H9 (cell line): ENCODE measurements around the gene TKTL1. TPM values are rescaled to one million over a fixed set of nuclear protein-coding genes. Genes with fewer than 3 reads are reported as not detected.

Experiments used
- DNase-seq: peaks from one replicate; pipeline ENCODE4 v3.0.0-alpha.2; 2017
- H2AFZ ChIP-seq: one replicate; pipeline ENCODE4 v1.6.1; 2013; ENCODE audit warnings: mild to moderate bottlenecking, low read length, control low read depth, moderate library complexity
- H2AK5ac ChIP-seq: 2 replicates; pipeline ENCODE4 v1.6.1; 2013; ENCODE audit warnings: low read length, control low read depth, mixed read lengths; ENCODE audit not compliant: insufficient read length
- H2BK120ac ChIP-seq: one replicate; pipeline ENCODE4 v1.6.1; 2013; ENCODE audit warnings: low read depth, mild to moderate bottlenecking, low read length, control low read depth, inconsistent platforms; ENCODE audit not compliant: poor library complexity, severe bottlenecking
- H2BK12ac ChIP-seq: 2 replicates; pipeline ENCODE4 v1.6.1; 2013; ENCODE audit warnings: low read length, control low read depth, mixed read lengths, low read depth; ENCODE audit not compliant: insufficient read length
- H2BK15ac ChIP-seq: 2 replicates; pipeline ENCODE4 v1.6.1; 2013; ENCODE audit warnings: low read depth, low read length, control low read depth
- H2BK20ac ChIP-seq: one replicate; pipeline ENCODE4 v1.6.1; 2013; ENCODE audit warnings: low read depth, mild to moderate bottlenecking, low read length, control low read depth, inconsistent platforms; ENCODE audit not compliant: poor library complexity, severe bottlenecking
- H2BK5ac ChIP-seq: 2 replicates; pipeline ENCODE4 v1.6.1; 2013; ENCODE audit warnings: low read length, control low read depth, mixed read lengths; ENCODE audit not compliant: insufficient read length
- H3K14ac ChIP-seq: 2 replicates; pipeline ENCODE4 v1.6.1; 2013; ENCODE audit warnings: low read length, control low read depth; ENCODE audit not compliant: insufficient read depth
- H3K18ac ChIP-seq: 2 replicates; pipeline ENCODE4 v1.6.1; 2013; ENCODE audit warnings: low read depth, mild to moderate bottlenecking, mixed read lengths, low read length, control low read depth; ENCODE audit not compliant: insufficient read length
- H3K23ac ChIP-seq: 2 replicates; pipeline ENCODE4 v1.6.1; 2013; ENCODE audit warnings: low read length, control low read depth, mixed read lengths, low read depth; ENCODE audit not compliant: insufficient read length
- H3K23me2 ChIP-seq: 2 replicates; pipeline ENCODE4 v1.6.1; 2013; ENCODE audit warnings: low read depth, mild to moderate bottlenecking, mixed read lengths, low read length, control low read depth; ENCODE audit not compliant: insufficient read length, poor library complexity, severe bottlenecking
- H3K27ac ChIP-seq: 2 replicates; pipeline ENCODE4 v1.5.1; 2013; ENCODE audit warnings: low read length, control low read depth, mixed read lengths, low read depth; ENCODE audit not compliant: insufficient read length
- H3K27me3 ChIP-seq: 2 replicates; pipeline ENCODE4 v1.6.1; 2013; ENCODE audit warnings: low read length, control low read depth, inconsistent platforms; ENCODE audit not compliant: insufficient read depth
- H3K4ac ChIP-seq: 2 replicates; pipeline ENCODE4 v1.6.1; 2013; ENCODE audit warnings: low read depth, mild to moderate bottlenecking, control low read depth, inconsistent platforms, low read length, moderate library complexity
- H3K4me1 ChIP-seq: 2 replicates; pipeline ENCODE4 v1.6.1; 2013; ENCODE audit warnings: low read length, control low read depth, inconsistent platforms; ENCODE audit not compliant: insufficient read depth
- H3K4me2 ChIP-seq: 2 replicates; pipeline ENCODE4 v1.6.1; 2013; ENCODE audit warnings: low read length, control low read depth, mixed read lengths; ENCODE audit not compliant: insufficient read length, insufficient read depth
- H3K56ac ChIP-seq: 2 replicates; pipeline ENCODE4 v1.6.1; 2013; ENCODE audit warnings: low read depth, mild to moderate bottlenecking, mixed read lengths, low read length, control low read depth; ENCODE audit not compliant: insufficient read length
- H3K79me1 ChIP-seq: 2 replicates; pipeline ENCODE4 v1.6.1; 2013; ENCODE audit warnings: low read depth, mild to moderate bottlenecking, moderate library complexity, low read length, control low read depth, inconsistent platforms; ENCODE audit not compliant: insufficient read depth, poor library complexity, severe bottlenecking
- H3K79me2 ChIP-seq: 2 replicates; pipeline ENCODE4 v1.6.1; 2013; ENCODE audit warnings: low read length, control low read depth, inconsistent platforms; ENCODE audit not compliant: insufficient read depth
- H3K9ac ChIP-seq: 2 replicates; pipeline ENCODE4 v1.6.1; 2013; ENCODE audit warnings: low read length, control low read depth, mixed read lengths; ENCODE audit not compliant: insufficient read length; ENCODE audit errors: extremely low read depth
- H3K9me3 ChIP-seq: one replicate; pipeline ENCODE4 v1.6.1; 2013; ENCODE audit warnings: low read depth, low read length, inconsistent platforms; ENCODE audit not compliant: control insufficient read depth
- H3T11ph ChIP-seq: one replicate; pipeline ENCODE4 v1.6.1; 2013; ENCODE audit warnings: mild to moderate bottlenecking, low read length, control low read depth, inconsistent platforms
- H4K20me1 ChIP-seq: one replicate; pipeline ENCODE4 v1.6.1; 2013; ENCODE audit not compliant: control insufficient read depth, insufficient read length, insufficient read depth
- H4K5ac ChIP-seq: 2 replicates; pipeline ENCODE4 v1.6.1; 2013; ENCODE audit warnings: low read depth, mild to moderate bottlenecking, mixed read lengths, low read length, control low read depth; ENCODE audit not compliant: insufficient read length
- H4K8ac ChIP-seq: replicated peaks from 2 replicates; pipeline ENCODE4 v1.6.1; 2013; ENCODE audit warnings: low read length, control low read depth, mixed read lengths, low read depth; ENCODE audit not compliant: insufficient read length
- H4K91ac ChIP-seq: 2 replicates; pipeline ENCODE4 v1.6.1; 2013; ENCODE audit warnings: low read depth, mild to moderate bottlenecking, moderate library complexity, mixed read lengths, low read length, control low read depth; ENCODE audit not compliant: insufficient read length
- H3K27ac Mint-ChIP-seq, 3 experiments: 2 replicates in 2 of 3; 3 replicates in 1 of 3; pipeline ENCODE4 v1.8.0; 2020 to 2021; ENCODE audit warnings: mixed read lengths in 3 of 3, mild to moderate bottlenecking in 1 of 3, moderate library complexity in 1 of 3
- H3K27me3 Mint-ChIP-seq: 2 replicates; pipeline ENCODE4 v1.8.0; 2021; ENCODE audit warnings: low read depth, mild to moderate bottlenecking, moderate library complexity, mixed read lengths
- H3K36me3 Mint-ChIP-seq, 3 experiments: 2 replicates in 2 of 3; 3 replicates in 1 of 3; pipeline ENCODE4 v1.8.0; 2020 to 2021; ENCODE audit warnings: low read depth in 3 of 3, mixed read lengths in 3 of 3; ENCODE audit not compliant: insufficient read depth in 1 of 3
- H3K4me1 Mint-ChIP-seq, 2 experiments: 2 replicates each; pipeline ENCODE4 v1.8.0; 2020; ENCODE audit warnings: mixed read lengths in 2 of 2
- H3K4me3 Mint-ChIP-seq, 2 experiments: 2 replicates in 1 of 2; 3 replicates in 1 of 2; pipeline ENCODE4 v1.8.0; 2020 to 2021; ENCODE audit warnings: mild to moderate bottlenecking in 2 of 2, mixed read lengths in 2 of 2, moderate library complexity in 1 of 2
- H3K9me3 Mint-ChIP-seq, 2 experiments: 2 replicates in 1 of 2; 3 replicates in 1 of 2; pipeline ENCODE4 v1.8.0; 2020; ENCODE audit warnings: mild to moderate bottlenecking in 2 of 2, mixed read lengths in 2 of 2, moderate library complexity in 1 of 2
- WGBS: extraction: QIAGEN DNeasy Blood & Tissue Kit; methylation state at CpG from one replicate; pipeline ENCODE4 v1.1.7; 2013; ENCODE audit warnings: missing lambda C conversion rate, low lambda C conversion rate, mixed read lengths; ENCODE audit not compliant: insufficient read length; ENCODE audit errors: extremely low coverage; 5-methylcytosine and 5-hydroxymethylcytosine counted together
- total RNA-seq: library from RNA; stranded (reverse); gene quantifications from 2 replicates; pipeline ENCODE4 v1.2.1, GENCODE V29; 2021
- TF ChIP-seq, protein P1 (sequence below): fragments of 200-600 bp; sonication (generic); conservative IDR thresholded peaks from 3 replicates; pipeline ENCODE4 v1.8.0; 2021; ENCODE audit warnings: antibody characterized with exemption, mild to moderate bottlenecking

Gene TKTL1
- total RNA-seq, 1 experiment from 2014 or later: not detected

DNA sequence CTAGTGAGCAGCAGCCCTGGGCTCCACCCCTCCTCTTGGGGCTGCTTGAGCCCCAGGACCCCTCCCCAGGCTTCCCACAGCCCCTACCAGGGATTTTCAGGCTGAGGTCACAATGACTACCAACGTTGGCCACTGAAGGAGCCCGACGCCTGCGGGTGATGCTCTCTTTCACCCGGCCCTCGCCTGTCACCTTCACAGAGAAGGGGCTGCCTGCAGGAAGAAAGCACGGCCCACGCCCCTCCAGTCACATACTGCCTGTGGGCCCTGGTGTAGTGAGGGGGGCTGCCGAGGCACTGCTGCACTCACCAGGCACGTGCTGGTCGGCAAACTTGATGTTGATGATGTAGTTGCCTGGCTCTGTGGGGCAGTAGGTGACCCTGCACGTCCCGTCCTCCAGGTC, 56.9 kb downstream of the TKTL1 start:
- TF ChIP-seq, protein P1, sequence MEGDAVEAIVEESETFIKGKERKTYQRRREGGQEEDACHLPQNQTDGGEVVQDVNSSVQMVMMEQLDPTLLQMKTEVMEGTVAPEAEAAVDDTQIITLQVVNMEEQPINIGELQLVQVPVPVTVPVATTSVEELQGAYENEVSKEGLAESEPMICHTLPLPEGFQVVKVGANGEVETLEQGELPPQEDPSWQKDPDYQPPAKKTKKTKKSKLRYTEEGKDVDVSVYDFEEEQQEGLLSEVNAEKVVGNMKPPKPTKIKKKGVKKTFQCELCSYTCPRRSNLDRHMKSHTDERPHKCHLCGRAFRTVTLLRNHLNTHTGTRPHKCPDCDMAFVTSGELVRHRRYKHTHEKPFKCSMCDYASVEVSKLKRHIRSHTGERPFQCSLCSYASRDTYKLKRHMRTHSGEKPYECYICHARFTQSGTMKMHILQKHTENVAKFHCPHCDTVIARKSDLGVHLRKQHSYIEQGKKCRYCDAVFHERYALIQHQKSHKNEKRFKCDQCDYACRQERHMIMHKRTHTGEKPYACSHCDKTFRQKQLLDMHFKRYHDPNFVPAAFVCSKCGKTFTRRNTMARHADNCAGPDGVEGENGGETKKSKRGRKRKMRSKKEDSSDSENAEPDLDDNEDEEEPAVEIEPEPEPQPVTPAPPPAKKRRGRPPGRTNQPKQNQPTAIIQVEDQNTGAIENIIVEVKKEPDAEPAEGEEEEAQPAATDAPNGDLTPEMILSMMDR: no peak
- peaks cover 45 to 57% of the 10 kb centered on the region in 2 experiments for H3K9me3 Mint-ChIP-seq
- H4K8ac ChIP-seq: no peak overlapping the region
- H4K5ac ChIP-seq: no peak overlapping the region
- H3K79me1 ChIP-seq: no peaks in the 10 kb centered on the region
- H3K23me2 ChIP-seq: no peaks in the 10 kb centered on the region
- no peaks in the 10 kb centered on the region for H3K27me3 ChIP-seq
- H3K14ac ChIP-seq: no peak overlapping the region
- peaks cover 4% of the 10 kb centered on the region for H4K20me1 ChIP-seq
- no peak overlapping the region for H2BK5ac ChIP-seq
- no peak overlapping the region for H3K4me2 ChIP-seq
- H3K27ac Mint-ChIP-seq: no peak overlapping the region
- H3K27me3 Mint-ChIP-seq: peaks cover 2% of the 10 kb centered on the region
- no peak overlapping the region for H3K4me3 Mint-ChIP-seq
- no peak overlapping the region for H2BK15ac ChIP-seq
- H2AK5ac ChIP-seq: no peak overlapping the region
- H3K56ac ChIP-seq: no peak overlapping the region
- no peak overlapping the region for H2BK20ac ChIP-seq
- H3K9me3 ChIP-seq: peaks cover 22% of the 10 kb centered on the region
- H3K18ac ChIP-seq: no peak overlapping the region
- H3K79me2 ChIP-seq: no peaks in the 10 kb centered on the region
- no peak for DNase-seq
- H2AFZ ChIP-seq: no peak overlapping the region
- H2BK12ac ChIP-seq: no peak overlapping the region
- no peak overlapping the region for H3K9ac ChIP-seq
- H3K23ac ChIP-seq: no peak overlapping the region
- H3T11ph ChIP-seq: no peak overlapping the region
- peaks cover 32 to 80% (median 68%) of the 10 kb centered on the region in 3 experiments for H3K36me3 Mint-ChIP-seq
- no peaks in the 10 kb centered on the region for H3K4me1 ChIP-seq
- no peak overlapping the region for H2BK120ac ChIP-seq
- H3K27ac ChIP-seq: no peak overlapping the region
- 0 out of 4 replicates have a peak, but pooled peaks cover 0 to under 1% of the 10 kb centered on the region in 2 experiments for H3K4me1 Mint-ChIP-seq
- no peak overlapping the region for H4K91ac ChIP-seq
- no peak overlapping the region for H3K4ac ChIP-seq
- no CpG with 5 or more reads among the region's 13 CpGs for WGBS
